GM12892 (cell line): ENCODE measurements around the gene TBC1D9B.

Source experiments
- POLR2A ChIP-seq: IDR thresholded peaks from 2 replicates; pipeline ENCODE4 v1.6.1; 2011; ENCODE audit warnings: low read depth, low read length, control low read depth
- POLR2AphosphoS5 ChIP-seq: IDR thresholded peaks from 2 replicates; pipeline ENCODE4 v1.6.1; 2011; ENCODE audit warnings: low read depth, low read length, control low read depth
- TAF1 ChIP-seq: IDR thresholded peaks from 2 replicates; pipeline ENCODE4 v1.6.1; 2011; ENCODE audit warnings: low read depth, mild to moderate bottlenecking, control low read depth, low read length, borderline replicate concordance

DNA sequence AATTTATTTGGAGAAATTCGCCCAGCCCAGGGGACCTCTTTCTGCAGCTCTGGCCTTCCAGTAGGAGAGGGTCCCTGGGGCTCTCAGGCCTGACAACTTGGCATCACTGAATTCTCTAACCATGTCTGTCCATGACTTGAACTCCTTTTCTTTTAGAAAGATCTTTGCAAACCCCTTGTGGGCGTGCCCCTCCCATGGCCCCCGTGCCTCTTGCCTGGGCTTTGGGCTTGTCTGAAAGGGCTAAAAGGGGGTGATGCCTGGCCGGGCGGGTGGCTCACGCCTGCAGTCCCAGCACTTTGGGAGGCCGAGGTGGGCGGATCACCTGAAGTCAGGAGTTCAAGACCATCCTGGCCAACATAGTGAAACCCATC lies 90.2 kb downstream of the TBC1D9B start:
- no peak for TF ChIP-seq TAF1
- no peak for TF ChIP-seq POLR2A
- TF ChIP-seq POLR2AphosphoS5, result no peak
